Uterus (tissue), 2 donors: ENCODE data around the gene NBPF20.
"Not testable (repeated sequence)": the region's sequence is repeated elsewhere in the genome, so short reads cannot be mapped to it uniquely, and the experiment has no call there.

Experiments
- POLR2A ChIP-seq, 2 donors: fragments of 450-650 bp; IDR thresholded peaks; one replicate each; pipeline ENCODE4 v1.6.1; 2016; ENCODE audit warnings: antibody characterized with exemption in 2 of 2, mild to moderate bottlenecking in 1 of 2, moderate library complexity in 1 of 2
- TF ChIP-seq, protein P1 (sequence below), 4 experiments: fragments of 200-600 bp in 2 of 4; fragments of 450-650 bp in 2 of 4; sonication (generic) in 2 of 4; IDR thresholded peaks; one replicate each; pipeline ENCODE4 v1.5.1; 2016 to 2019; ENCODE audit warnings: antibody characterized with exemption in 4 of 4, mild to moderate bottlenecking in 2 of 4, moderate library complexity in 1 of 4

DNA sequence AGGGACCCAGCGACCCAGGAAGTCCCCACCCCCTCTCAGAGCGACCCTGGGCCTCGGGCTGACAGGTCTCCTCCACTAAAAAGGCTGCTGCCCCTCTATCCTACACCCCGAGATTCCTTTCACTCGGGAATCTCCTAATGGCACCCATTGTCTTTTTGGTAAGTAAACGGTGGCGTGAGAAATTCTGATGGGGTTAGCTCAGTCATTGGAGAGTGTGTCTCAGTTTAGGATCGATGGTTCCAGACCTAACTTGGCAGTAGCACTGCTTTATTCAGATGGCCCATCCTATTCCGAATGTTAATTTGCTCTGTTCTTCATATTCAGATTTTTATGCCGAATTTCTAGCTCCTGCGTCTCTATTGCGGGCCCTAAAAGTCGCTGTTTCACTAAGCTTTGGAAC lies 34.6 kb upstream of the NBPF20 start:
- TF ChIP-seq, protein P1, sequence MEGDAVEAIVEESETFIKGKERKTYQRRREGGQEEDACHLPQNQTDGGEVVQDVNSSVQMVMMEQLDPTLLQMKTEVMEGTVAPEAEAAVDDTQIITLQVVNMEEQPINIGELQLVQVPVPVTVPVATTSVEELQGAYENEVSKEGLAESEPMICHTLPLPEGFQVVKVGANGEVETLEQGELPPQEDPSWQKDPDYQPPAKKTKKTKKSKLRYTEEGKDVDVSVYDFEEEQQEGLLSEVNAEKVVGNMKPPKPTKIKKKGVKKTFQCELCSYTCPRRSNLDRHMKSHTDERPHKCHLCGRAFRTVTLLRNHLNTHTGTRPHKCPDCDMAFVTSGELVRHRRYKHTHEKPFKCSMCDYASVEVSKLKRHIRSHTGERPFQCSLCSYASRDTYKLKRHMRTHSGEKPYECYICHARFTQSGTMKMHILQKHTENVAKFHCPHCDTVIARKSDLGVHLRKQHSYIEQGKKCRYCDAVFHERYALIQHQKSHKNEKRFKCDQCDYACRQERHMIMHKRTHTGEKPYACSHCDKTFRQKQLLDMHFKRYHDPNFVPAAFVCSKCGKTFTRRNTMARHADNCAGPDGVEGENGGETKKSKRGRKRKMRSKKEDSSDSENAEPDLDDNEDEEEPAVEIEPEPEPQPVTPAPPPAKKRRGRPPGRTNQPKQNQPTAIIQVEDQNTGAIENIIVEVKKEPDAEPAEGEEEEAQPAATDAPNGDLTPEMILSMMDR (IDR thresholded peaks at IDR 0.05), result not testable (repeated sequence)
- TF ChIP-seq POLR2A (IDR thresholded peaks at IDR 0.05), result not testable (repeated sequence)
